NT2/D1 (cell line): Measurements from ENCODE around the gene UBE2J2.

Experiments
- SUZ12 ChIP-seq: IDR thresholded peaks from 2 replicates; pipeline ENCODE4 v1.6.1; 2011; ENCODE audit not compliant: insufficient read length, insufficient read depth; ENCODE audit errors: extremely low read depth
- YY1 ChIP-seq: IDR thresholded peaks from 2 replicates; pipeline ENCODE4 v1.6.1; 2011; ENCODE audit not compliant: insufficient read length, insufficient read depth
- ZNF274 ChIP-seq: IDR thresholded peaks from 2 replicates; pipeline ENCODE4 v1.6.1; 2011; ENCODE audit warnings: mild to moderate bottlenecking, low read depth, low read length

- TF ChIP-seq ZNF274: no peak
- no peak for TF ChIP-seq SUZ12
- no peak for TF ChIP-seq YY1
These were observed 494 bp downstream of the UBE2J2 start for GRCh38 chr1:1273209-1273511.
